Calu3 (cell line): Measurements from ENCODE around the gene METTL9. TPM values are rescaled to one million over a fixed set of nuclear protein-coding genes. Genes with fewer than 3 reads are reported as not detected.

Experiments
- BruUV-seq: library from RNA; stranded (reverse); fragments of 400-500 nt; replicated peaks from 2 replicates; lab custom pipeline; 2021; lab: Mats Ljungman, UMichigan
- CTCF ChIA-PET: fragments of 300-600 bp; sonication (Branson Sonifier 250); formaldehyde crosslinking; loops from one replicate; lab custom pipeline; 2022; ENCODE audit warnings: antibody characterized with exemption; lab: Charles Lee
- DNase-seq: peaks from one replicate; pipeline ENCODE4 v3.0.0; 2022
- H3K27ac Mint-ChIP-seq: one replicate; pipeline ENCODE4 v1.8.0; 2022; ENCODE audit warnings: mixed read lengths; ENCODE audit not compliant: unreplicated experiment
- H3K27me3 Mint-ChIP-seq: one replicate; pipeline ENCODE4 v1.8.0; 2022; ENCODE audit warnings: mixed read lengths; ENCODE audit not compliant: unreplicated experiment
- H3K36me3 Mint-ChIP-seq: one replicate; pipeline ENCODE4 v1.8.0; 2022; ENCODE audit warnings: mild to moderate bottlenecking, moderate library complexity, mixed read lengths; ENCODE audit not compliant: insufficient read depth, unreplicated experiment
- H3K4me1 Mint-ChIP-seq: one replicate; pipeline ENCODE4 v1.8.0; 2022; ENCODE audit warnings: mild to moderate bottlenecking, low read depth, mixed read lengths; ENCODE audit not compliant: unreplicated experiment
- H3K4me3 Mint-ChIP-seq: one replicate; pipeline ENCODE4 v1.8.0; 2022; ENCODE audit warnings: mild to moderate bottlenecking, low read depth, moderate library complexity, mixed read lengths; ENCODE audit not compliant: unreplicated experiment
- H3K9me3 Mint-ChIP-seq: one replicate; pipeline ENCODE4 v1.8.0; 2022; ENCODE audit warnings: low read depth, mixed read lengths; ENCODE audit not compliant: unreplicated experiment
- CTCF ChIP-seq: fragments of 200-600 bp; IDR thresholded peaks from one replicate; pipeline ENCODE4 v1.8.0; 2022; ENCODE audit warnings: antibody characterized with exemption; ENCODE audit not compliant: unreplicated experiment
- intact Hi-C: fragments of 100-400 bp; cut with micrococcal nuclease; formaldehyde crosslinking; loops from one replicate; pipeline ENCODE4 v1.10.0; 2022; ENCODE audit not compliant: unreplicated experiment
- total RNA-seq: library from RNA; stranded (reverse); gene quantifications from 2 replicates; pipeline ENCODE4 v1.2.3, GENCODE V29; 2022

The METTL9 gene
- total RNA-seq, 1 experiment from 2014 or later, result 109 TPM

- no peak for TF ChIP-seq CTCF
- no TSS peak for BruUV-seq
- CTCF ChIA-PET, result no interaction called here
- intact Hi-C loops, result no loop called here
- H3K4me1 Mint-ChIP-seq, result peaks cover 9% of the 10 kb centered on the region
- DNase-seq, result no peak
- H3K27me3 Mint-ChIP-seq, result peaks cover 8% of the 10 kb centered on the region
- no peak overlapping the region for H3K4me3 Mint-ChIP-seq
- H3K9me3 Mint-ChIP-seq, result no peaks in the 10 kb centered on the region
- H3K36me3 Mint-ChIP-seq, result no peaks in the 10 kb centered on the region
- H3K27ac Mint-ChIP-seq, result no peak overlapping the region
These were observed 105.4 kb downstream of the METTL9 start for GRCh38 chr16:21704733-21705132.

Other genes starting within 250 kb of the METTL9 start
- not detected in 2 replicates for gene IGSF6, start 53.0 kb downstream of the METTL9 start, total RNA-seq
- gene OTOA, start 64.4 kb downstream of the METTL9 start, total RNA-seq, result 0.40 TPM in 1 of 2 replicates, not detected in the other